ENCODE measurements around the gene AHNAK2. TPM values are rescaled to one million over a fixed set of nuclear protein-coding genes. Genes with fewer than 3 reads are reported as not detected.

AHNAK2 gene
- polyA plus RNA-seq, 3 donors, result 1.8 to 2.6 (median 2.2) TPM

DNA sequence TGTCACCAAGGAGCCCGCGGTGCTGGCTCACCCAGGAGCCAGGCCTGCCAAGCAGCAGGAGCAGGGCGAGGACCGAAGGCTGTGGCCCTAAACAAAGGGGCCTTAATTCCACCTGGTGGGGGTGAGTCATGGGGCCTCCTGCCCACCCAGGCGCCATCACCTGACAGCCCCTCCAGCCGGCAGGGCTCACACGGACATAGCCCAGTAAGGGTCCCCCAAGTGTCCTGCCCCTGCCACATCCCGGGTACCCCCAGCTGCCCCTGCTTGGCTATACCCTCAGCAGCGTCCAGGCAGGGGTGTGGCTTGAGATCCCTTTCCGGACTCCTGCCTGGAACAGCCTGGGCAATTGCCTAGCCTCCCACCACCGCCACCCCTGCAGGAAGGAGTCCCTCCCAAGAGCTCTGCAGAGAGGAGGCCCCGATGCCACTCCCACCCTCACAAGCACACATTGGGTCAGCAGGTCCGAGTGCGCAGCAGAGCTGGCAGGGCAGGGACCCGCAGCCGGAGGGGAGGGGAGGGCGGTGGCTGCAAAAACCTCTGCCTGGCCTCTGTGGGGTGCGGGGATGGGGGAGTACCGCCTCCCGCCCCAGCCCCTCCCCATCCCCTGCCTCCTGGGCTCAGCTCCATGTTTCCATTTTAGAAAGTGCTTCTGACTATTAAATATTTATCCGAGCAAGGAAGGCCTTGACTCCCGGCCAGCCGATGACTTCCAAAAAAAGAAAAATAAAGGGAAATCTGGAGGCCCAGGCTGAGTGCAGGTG lies 4.6 kb downstream of the AHNAK2 start:
- no peak for DNase-seq

DNA sequence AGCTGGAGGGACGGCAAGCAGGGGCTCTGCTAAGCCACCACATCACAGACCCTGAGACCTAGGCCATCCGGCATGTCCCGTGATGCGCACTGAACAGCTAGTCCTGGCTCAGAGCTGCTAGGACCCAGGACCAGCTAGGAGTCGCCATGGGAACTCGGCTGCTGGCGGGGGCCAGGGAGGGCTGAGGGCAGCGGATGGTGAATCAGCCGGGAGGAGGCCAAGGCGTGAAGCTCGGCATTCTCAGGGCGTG lies 5.1 kb downstream of the AHNAK2 start:
- DNase-seq, result no peak

DNA sequence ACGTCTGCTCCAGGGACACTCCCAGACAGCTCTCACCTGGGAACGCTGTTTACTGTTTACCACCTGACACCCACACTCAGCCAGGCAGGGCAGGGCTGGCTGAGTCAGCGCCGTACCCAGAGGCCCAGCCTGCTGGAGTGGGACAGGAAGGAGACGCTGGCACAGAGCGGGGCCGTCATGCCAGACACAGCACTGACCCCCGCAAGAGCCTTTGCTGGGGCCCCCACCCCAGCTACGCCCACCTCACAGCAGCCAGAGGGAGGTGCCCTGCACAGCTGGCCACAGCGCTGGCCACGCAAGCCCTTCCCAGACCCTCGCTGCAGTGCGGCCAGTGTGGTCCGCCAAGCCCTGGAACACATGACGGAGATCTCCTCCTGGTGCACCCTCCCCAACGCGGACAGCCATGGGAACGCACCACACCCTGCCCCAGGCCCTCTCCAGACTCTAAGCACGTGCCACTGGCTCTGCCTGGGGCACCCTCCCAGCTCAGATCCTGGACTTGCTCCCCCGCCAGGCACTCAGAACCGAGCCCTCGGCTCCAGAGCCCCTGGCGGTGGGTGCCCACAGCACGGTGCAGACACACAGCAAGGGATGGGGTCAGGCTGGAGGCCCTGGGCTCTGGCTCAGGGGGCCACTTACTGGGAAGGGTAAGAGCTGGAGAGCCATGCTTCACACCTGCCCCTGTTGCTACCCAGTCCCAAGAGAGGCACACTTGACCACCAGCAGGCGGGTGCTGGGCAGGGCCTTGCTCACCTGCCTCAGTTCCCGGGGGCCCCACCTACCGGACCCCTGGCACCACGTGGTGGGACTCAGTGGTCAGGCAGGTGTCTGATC lies 5.7 kb downstream of the AHNAK2 start:
- no peak for DNase-seq

DNA sequence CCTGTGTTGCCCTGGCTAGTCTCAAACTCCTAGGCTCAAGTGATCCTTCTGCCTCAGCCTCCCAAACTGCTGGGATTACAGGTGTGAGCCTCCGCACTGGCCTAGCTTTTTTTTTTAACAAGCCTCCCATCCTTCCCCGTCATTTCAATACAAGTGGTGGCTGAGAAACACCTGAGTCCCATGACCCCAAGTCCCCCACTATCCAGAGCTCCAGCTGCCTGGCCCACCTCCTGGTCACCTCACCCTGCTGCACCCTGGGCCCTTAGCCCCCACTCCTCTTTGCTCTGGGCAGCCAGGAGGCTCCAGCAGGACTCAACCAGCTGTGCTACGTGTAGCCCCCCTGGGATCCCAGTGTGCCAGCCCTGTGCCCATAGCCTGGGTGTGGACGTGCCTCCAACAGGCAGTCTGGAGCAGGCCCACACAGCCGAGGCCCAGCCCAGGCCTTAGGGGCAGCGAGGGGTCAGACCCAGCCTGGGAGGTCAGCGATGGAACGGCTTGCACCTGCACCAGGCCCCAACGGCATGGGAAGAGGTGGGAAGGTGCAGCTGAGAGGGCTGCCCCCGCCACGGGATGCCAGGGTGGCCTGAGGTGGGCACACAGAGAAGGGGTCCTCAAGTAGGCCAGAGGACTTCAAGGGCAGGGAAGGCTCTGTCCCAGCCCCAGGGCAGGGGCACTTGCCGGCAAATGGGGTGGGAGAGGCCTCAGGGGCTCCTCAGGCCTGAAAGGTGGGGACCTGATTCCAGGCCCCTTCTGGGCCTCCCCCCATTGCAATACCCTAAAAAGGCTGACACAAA lies 6.5 kb downstream of the AHNAK2 start:
- DNase-seq, result no peak

DNA sequence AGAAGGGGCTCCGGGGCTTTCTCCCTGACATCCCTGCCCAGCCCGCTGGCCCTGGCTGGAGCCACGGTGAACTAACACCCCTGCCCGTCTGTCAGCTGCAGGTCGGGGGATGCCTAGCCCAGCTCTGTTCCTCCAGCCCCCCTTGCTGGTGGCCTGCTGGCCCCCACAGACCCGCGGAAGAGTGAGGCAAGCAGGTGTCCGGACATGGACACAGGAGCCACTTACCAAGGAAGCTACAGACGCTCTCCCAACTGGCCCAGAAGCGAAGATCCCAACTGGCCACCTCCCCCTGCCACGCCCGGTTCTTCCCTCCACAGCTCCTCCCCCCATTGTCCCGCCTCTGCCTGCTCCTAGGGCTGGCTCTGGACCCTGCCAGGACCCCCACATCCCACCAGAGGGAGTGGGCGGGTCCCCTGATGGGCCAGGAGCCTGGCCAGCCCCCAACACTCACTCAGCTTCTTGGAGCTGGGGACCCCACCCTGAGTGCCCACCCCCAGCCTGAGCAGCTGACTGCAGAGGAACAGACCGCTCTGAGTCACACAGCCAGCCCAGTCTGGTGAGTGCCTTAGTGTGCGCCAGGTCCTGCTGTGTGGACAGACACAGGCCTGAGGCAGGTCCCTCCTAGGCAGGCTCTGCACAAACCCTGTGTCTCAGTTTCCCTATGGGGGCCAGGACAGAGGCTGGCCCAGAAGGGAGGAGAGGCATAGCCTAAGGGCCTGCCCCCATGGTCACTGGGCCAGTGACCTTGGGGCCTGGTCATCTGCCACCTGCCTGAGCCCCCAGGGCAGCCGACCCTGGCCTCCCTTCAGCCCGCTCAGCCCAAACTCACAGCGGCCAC lies 7.7 kb downstream of the AHNAK2 start:
- DNase-seq, result no peak

DNA sequence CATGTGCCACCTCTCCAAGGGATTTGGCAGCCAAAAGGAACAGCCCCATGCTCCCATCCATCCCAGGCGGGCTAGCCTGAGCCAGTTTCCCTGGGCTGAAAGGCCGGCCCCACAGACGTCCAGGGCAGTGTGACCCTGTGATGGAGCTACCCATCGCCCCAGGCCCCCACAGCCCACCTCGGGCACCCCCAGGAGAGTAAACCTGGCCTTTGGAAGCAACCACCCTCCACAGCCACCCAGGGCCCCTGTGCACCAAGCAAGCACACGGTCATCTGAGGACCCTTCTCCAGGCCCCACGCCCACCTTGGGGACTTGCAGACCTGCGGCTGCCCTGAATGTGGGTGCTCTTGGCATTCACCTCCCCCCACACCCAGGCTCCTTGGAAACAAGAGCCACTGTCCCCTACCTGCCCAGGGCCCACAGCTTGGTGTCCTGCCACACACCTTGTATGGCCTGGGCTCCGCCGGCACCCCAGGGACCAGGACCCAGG lies 8.4 kb downstream of the AHNAK2 start:
- DNase-seq, result no peak

DNA sequence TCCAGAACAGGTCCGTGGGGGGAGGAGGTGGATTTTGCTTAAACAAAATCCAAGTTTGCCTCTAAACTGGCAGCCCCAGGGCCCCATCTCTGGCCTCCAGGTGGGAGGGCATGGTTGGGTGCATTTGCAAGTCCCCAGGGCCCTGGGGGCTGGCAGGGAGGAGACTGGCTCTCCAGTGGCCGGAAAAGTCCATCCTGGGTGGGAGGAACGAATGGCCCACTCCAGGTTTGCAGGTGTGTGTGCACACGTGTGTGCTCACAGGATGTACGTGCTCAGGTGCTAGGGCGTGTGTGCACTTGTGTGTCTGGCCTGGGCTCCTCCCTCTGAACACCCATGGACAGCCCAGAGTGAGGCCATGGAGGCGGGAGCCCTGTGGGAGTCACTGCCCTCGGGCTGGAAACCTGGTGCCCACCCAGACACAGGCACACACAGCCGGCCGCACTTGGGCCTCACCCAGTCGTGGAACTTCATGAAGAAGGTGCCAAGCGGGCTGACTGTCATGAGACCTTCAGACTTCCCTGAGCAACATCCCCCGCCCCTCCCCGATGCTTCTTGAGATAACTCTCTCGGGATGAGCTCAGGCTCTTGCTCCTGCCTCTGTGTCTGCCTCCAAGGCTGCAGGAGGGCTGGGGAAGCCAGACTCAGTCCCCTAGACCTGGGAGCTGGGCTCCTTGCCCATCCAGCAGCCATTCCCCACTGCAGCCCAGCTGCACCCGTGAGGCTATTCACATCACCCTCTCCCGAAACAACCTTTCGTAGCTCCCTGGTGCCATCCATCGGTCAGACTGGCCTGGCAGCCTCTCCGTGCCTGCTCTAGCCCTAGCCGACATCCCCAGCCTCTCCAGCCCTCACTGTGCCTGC lies 9.4 kb downstream of the AHNAK2 start:
- DNase-seq, result no peak

DNA sequence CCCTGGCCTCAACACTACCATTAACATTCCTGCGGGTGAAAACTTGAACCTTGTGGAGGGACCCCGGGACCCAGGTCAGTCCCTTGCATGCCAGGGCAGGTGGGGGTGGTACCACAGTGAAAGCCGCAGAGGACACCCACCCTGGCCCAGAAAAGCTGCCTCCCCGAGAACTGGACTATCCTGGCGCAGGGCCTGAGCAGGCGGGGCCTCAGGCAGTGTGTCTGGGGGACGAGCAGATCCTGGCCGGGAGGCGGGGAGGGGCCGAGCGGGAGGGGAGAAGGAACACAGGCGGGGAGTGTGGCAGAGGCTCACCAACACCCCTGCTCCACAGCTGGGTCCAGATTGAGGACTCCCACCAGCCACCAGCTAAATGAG lies 10.0 kb downstream of the AHNAK2 start:
- DNase-seq, result no peak

DNA sequence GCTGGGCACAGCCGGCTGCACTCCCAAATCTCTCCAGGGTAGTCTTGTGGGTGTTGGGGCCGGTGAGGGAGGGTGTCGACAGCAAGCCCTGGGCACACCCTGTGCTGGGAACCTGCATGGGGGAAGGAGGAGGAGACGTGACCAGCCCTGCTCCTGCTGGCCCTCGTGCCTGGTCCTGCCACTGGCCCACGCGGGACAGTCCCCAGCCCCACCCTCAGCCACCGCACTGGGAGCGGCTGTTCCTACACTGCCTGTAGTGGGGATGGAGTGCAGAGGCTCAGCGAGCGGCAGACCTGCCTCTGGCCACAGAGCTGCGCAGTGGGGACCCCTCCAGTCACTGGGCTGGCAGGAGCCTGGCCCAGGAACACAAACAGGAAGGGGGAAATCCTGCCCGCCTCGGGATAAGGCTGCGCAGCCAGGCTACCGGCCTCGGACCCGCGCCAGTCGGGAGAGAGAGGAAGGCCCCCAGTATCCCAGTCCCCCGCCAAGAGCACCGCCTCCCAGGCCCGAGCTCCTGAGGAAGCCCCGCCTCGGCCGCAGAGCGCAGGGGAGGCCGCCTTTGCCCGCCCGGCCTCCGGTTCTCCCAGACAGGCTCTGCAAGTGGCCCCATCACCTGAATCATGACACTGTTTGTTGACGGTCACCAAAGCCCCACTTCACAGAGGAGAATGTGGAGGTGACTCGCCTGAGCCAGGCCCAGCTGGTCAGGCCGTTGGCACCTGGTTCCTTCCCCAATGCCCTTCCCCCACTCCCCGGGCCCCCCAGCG lies 10.6 kb downstream of the AHNAK2 start:
- no peak for DNase-seq

DNA sequence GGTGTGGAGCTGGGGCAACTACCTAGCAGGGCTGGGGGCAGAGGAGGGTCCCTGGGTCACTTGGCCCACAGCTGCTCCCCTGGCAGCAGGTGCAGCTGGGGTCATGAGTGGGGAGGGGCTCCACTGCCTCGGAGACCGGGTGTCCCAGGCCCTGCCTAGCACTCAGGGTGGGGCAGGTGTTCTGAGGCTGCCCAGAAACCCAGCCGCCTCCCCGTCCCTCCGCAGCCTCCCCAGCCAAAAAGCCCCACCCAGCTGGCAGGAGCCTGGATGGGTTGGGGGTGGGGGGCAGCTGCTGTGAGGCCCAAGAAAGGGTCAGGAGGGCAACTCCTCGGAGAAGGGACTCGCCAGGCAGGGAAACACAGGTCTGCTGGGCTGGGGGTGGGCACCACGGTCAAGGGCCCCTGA lies 11.2 kb downstream of the AHNAK2 start:
- DNase-seq, result no peak

DNA sequence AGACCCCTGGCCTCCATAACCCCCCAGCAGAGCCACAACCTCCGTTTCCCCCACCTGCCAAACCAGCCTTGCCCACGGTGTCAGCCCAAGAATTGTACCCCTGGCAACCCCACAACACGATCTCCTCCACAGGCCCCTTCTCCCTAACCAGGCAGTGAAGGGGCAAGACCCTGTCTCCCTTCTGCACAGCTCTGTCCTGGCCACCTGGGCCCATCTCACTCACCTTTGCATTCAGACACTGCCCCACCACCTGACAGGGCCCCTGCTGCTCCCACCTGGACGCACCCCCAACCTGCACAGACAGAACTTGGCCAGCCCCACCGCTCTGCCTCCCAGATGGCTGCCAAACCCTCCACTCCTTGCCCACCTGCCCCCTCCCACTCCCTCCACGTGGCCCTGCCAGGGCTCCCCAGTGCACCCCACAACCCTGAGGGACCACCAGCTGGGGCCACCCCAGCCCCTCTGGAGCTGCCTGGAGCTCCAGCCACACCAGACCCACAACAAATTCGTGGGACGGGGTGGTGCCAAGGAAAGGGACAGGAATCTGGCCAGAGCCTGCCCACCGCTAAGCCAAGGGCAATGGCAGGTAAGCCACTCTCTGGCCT lies 11.8 kb downstream of the AHNAK2 start:
- no peak for DNase-seq

DNA sequence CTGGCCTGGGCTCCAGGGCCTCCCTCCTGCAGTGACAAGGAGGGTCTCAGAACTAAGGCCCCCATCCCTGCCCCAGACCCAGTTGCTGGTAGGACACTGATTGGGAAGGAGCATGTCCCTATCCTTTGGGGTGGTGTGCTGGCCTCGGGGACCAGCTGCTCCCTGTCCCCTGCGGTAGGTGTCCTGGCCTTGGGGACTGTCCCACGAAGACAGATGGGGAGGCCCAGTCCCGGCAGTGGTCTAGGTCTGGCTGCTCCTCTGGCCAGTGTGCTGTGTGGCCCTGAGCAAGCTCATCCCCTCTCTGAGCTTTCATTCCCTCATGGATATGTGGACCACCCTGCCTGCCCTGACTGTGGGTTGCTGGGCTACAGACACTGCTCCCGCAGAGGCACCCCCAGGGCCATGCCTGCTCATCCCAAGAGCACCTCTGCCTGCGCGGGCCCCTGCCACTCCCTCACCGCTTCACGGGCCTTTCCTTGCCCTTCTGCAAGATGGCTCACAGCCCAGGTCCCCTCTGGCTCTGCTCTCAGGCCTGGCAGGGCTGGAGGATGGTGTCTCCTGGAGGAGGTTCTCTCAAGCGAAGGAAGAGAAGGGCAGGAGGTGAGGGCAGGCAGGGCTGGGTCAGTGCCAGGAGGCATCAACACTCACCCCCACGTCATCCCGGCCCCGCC lies 12.5 kb downstream of the AHNAK2 start:
- no peak for DNase-seq

DNA sequence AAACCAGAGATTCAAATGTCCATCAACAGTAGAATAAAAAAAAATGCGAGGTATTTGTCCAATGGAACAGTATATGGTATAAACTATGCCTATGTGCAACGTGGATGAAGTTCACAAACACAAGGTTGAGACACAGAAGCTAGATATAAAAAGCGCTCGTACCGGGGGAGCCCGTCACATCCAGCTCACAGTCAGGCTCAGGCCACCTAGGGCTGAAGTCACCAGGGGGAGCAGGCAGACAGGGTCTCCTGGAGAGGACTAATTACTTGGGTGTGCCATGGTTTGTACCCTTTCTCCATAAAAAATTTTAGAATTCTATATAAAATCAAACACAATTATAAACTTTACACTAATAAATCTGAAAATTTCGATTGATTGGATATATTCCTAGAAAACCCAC lies 13.6 kb downstream of the AHNAK2 start:
- no peak for DNase-seq

DNA sequence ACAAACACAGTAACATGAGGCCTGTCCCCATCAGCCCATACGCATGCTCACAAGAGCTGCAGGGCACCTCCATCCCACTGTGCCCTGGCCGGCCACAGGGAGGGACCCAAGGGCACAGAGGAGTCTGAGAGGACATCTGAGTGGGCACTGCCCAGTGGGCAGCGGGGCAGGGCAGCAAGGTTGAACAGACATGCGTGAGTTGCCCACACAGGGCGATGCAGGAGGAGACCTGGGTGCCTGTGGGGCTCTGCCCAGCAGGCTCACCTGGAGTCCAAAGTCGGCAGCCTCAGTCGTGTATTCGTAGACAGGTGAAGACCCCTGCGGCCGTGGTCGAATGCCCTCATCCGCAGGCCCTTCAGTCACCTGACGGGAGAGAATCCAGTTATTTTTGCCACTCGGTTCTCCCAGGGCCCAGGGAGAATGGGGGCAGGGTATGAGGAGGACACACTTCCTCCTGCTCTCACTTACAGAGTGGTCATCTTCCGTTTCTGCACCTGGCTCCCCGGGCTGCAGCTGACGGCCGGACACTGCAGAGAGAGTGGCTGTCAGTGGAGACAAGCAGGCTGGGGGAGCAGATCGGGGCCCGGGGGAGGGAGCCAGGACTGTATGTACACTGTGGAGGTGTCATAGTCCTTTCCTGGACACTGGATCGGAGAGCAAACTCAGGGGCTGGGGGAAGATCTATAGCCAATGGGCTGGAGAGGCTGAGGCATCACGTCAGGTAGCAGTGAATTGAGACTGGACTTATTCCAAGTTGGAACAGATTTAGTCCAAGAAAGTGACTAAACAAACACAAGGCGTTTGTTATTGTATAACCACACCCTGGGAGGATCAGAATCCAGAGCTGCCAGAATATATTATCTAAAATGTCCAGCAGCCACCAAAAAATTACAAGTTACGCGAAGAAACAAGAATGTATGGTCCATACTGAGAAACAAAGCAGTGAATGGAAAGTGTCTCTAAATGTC lies 20.7 kb downstream of the AHNAK2 start:
- no peak for DNase-seq

DNA sequence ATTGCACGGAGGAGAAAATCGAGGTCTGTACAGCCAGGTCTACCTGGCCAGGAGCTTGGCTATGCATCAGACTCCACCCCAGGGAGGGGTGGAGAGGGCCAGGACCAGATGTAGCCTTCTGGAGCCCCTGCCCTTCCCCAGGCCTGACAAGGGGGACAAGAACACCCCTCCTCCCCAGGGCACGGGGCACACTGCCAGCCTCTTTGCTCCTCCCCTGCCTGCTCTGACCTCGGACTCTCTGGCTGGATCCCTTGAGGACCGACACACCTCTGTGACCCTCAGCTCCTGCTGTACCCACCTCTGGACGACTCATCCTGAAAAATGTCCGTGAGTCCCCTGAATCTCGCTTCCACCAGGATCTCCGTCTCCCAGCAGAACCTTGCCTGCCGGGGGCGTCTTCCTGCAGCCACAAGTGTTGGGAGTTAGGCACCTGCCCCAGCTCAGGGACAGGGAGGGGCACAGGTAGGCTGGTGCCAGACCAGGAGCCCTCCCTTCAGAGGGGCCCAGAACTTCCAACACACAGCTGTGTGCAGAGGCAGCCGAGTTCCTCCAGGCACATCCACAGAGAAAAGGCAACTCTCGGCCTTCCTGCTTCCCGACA lies 21.8 kb downstream of the AHNAK2 start:
- no peak for DNase-seq

DNA sequence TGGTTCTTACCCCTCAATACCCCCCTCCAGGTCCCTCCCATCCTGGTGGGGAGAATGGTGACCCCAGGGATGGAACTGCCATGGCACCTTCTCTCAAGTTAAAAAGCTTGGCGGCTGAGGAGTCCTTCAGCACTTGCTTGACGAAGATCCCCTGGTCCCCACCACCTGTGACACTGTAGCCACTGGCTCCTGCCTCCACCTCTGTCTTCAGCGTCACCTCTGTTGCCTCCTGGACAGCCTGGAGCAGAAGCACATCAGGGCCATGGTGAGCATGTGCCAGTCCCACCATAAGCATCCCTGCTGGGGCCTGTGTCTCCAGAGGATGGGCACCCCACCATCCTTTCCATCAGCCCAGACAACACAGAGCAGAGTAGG lies 22.8 kb downstream of the AHNAK2 start:
- no peak for DNase-seq

DNA sequence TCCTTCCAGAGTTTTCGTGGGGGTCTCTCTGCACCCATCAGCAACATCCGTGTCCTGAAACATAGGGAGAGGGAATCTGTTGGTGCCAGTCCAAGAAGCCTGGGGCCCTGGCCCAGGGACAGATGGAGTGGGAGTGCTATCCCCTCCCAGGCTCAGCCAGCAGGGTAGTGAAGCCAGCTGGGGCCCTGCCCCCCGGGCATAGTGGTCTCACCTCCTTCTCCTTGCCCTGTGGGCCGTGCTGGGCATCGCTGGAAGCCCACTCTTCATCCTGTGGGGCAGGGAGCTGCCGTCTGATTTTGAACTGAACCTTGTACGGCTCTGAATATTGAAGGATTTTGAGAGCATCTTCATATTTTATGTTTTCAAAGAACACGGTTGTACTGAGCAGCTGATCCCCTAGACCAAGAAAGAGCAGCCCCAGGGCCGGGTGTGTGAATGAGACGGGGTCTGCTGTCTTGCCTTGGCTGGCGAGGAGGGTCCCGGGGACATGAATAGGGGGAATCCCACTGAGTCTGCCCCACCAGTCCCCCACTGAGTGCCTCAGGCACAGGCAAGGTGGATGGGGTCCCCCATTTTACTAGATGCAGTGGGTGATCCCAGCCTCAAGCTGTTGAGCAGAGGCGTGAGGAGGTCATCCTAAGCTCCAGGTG lies 23.3 kb downstream of the AHNAK2 start:
- no peak for DNase-seq

Data from renal pelvis (tissue), 4 donors.